Activated naive CD4-positive, alpha-beta T cell treated with anti-CD3 and anti-CD28 coated beads, Interleukin-2, amount 10 ng/mL, durations not matched to agents 7 days and 5 days (primary cell): ENCODE results near the gene CAGE1.

Experiments used
- CTCF ChIA-PET: fragments of 350-600 bp; sonication (Branson Sonifier 250); formaldehyde crosslinking; loops from one replicate; lab custom pipeline; 2021; ENCODE audit warnings: antibody characterized with exemption; lab: Charles Lee
- DNase-seq: peaks from one replicate; pipeline ENCODE4 v3.0.0-alpha.2; 2020
- H3K27ac Mint-ChIP-seq: one replicate; pipeline ENCODE4 v1.8.0; 2021; ENCODE audit warnings: mild to moderate bottlenecking, moderate library complexity, mixed read lengths
- H3K27me3 Mint-ChIP-seq: one replicate; pipeline ENCODE4 v1.8.0; 2021; ENCODE audit warnings: mild to moderate bottlenecking, mixed read lengths
- H3K36me3 Mint-ChIP-seq: one replicate; pipeline ENCODE4 v1.8.0; 2021; ENCODE audit warnings: mixed read lengths
- H3K4me1 Mint-ChIP-seq: one replicate; pipeline ENCODE4 v1.8.0; 2021; ENCODE audit warnings: mixed read lengths
- H3K4me3 Mint-ChIP-seq: one replicate; pipeline ENCODE4 v1.8.0; 2021; ENCODE audit warnings: mild to moderate bottlenecking, moderate library complexity, mixed read lengths
- H3K9me3 Mint-ChIP-seq: one replicate; pipeline ENCODE4 v1.8.0; 2021; ENCODE audit warnings: mixed read lengths

The CAGE1 gene

DNA sequence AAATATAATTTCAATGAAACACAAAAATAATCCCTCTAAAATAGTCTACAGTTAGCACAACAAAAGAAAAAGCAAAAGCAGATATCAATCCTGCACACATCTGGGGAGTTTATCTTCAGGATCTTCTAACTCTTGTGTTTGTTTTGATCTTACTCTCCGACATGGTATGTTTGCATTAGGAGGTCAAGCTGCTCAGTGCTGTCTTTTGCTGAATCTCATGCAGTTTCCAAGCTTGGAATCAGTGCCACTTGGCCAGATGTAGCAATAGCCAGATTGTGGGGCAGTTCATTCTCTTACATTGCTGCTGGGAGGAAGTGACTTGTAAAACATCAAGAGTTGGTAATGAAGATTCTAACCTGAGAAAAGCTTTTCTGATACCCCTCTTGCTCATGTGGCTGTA is 29.5 kb upstream of the CAGE1 start:
- DNase-seq, result no peak
- H3K27me3 Mint-ChIP-seq, result no peaks in the 10 kb centered on the region
- H3K27ac Mint-ChIP-seq, result no peak overlapping the region
- CTCF ChIA-PET, result no interaction called here
- H3K9me3 Mint-ChIP-seq, result no peaks in the 10 kb centered on the region
- H3K4me1 Mint-ChIP-seq, result no peaks in the 10 kb centered on the region
- H3K4me3 Mint-ChIP-seq, result no peak overlapping the region
- H3K36me3 Mint-ChIP-seq, result peaks cover 30% of the 10 kb centered on the region

GRCh38 chr6:7418238-7418905 is 28.8 kb upstream of the CAGE1 start:
- DNase-seq, result no peak
- H3K27ac Mint-ChIP-seq, result no peak overlapping the region
- H3K9me3 Mint-ChIP-seq, result no peaks in the 10 kb centered on the region
- CTCF ChIA-PET, result no interaction called here
- H3K27me3 Mint-ChIP-seq, result no peaks in the 10 kb centered on the region
- no peak overlapping the region for H3K4me3 Mint-ChIP-seq
- H3K4me1 Mint-ChIP-seq, result no peaks in the 10 kb centered on the region
- peaks cover 34% of the 10 kb centered on the region for H3K36me3 Mint-ChIP-seq

DNA sequence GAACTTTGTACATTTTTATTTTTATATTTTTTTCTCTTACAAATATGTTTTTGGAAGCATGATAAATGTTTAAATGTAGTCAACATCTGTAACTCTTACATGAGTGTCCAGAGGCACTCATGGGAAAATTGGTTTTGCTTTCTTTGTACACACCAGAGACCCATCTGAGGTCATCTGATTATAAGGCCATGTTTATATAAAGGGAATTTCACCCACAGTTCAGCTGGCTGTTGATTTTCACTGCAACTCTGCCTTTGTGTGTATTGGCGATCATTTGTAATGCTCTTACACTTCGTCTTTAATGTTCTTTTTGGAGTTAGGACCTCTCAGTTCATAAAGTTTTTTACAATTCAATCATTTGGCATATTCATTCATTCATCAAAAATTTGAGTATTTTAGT is 28.1 kb upstream of the CAGE1 start:
- CTCF ChIA-PET, result no interaction called here
- Mint-ChIP-seq H3K4me3 (no peak overlapping the region), H3K27ac (no peak overlapping the region), H3K9me3 (no peaks in the 10 kb centered on the region), H3K36me3 (peaks cover 39% of the 10 kb centered on the region), H3K27me3 (no peaks in the 10 kb centered on the region), H3K4me1 (no peaks in the 10 kb centered on the region)
- no peak for DNase-seq

GRCh38 chr6:7414811-7415210 is 25.3 kb upstream of the CAGE1 start:
- H3K9me3 Mint-ChIP-seq, result no peaks in the 10 kb centered on the region
- no peak overlapping the region for H3K27ac Mint-ChIP-seq
- no peak overlapping the region for H3K4me3 Mint-ChIP-seq
- H3K36me3 Mint-ChIP-seq, result peaks cover 56% of the 10 kb centered on the region
- no peaks in the 10 kb centered on the region for H3K27me3 Mint-ChIP-seq
- H3K4me1 Mint-ChIP-seq, result no peaks in the 10 kb centered on the region
- DNase-seq, result no peak
- CTCF ChIA-PET, result no interaction called here

GRCh38 chr6:7413151-7413823 is 23.7 kb upstream of the CAGE1 start:
- no peak overlapping the region for H3K27ac Mint-ChIP-seq
- H3K36me3 Mint-ChIP-seq, result peaks cover 56% of the 10 kb centered on the region
- CTCF ChIA-PET, result no interaction called here

GRCh38 chr6:7411328-7411727 is 21.8 kb upstream of the CAGE1 start:
- H3K27me3 Mint-ChIP-seq, result no peaks in the 10 kb centered on the region
- DNase-seq, result no peak
- CTCF ChIA-PET, result interaction anchor here (0.6 kb wide), 1 partner anchor 747 kb away, joined by 3 read pairs; no protein-coding TSS in a partner anchor
- H3K4me3 Mint-ChIP-seq, result no peak overlapping the region
- no peaks in the 10 kb centered on the region for H3K9me3 Mint-ChIP-seq
- no peaks in the 10 kb centered on the region for H3K4me1 Mint-ChIP-seq
- peaks cover 57% of the 10 kb centered on the region for H3K36me3 Mint-ChIP-seq
- H3K27ac Mint-ChIP-seq, result no peak overlapping the region

More at GRCh38 chr6:7413151-7413823, 23.7 kb upstream of the CAGE1 start:
- no peaks in the 10 kb centered on the region for H3K4me1 Mint-ChIP-seq
- no peaks in the 10 kb centered on the region for H3K9me3 Mint-ChIP-seq
- H3K27me3 Mint-ChIP-seq, result no peaks in the 10 kb centered on the region
- no peak overlapping the region for H3K4me3 Mint-ChIP-seq
- no peak for DNase-seq

GRCh38 chr6:7410851-7411250 is 21.3 kb upstream of the CAGE1 start:
- H3K4me3 Mint-ChIP-seq, result no peak overlapping the region
- no peaks in the 10 kb centered on the region for H3K27me3 Mint-ChIP-seq
- H3K27ac Mint-ChIP-seq, result no peak overlapping the region
- H3K36me3 Mint-ChIP-seq, result peaks cover 57% of the 10 kb centered on the region
- no peaks in the 10 kb centered on the region for H3K9me3 Mint-ChIP-seq
- no peak for DNase-seq
- CTCF ChIA-PET, result interaction anchor here (0.6 kb wide), 1 partner anchor 747 kb away, joined by 3 read pairs; no protein-coding TSS in a partner anchor
- H3K4me1 Mint-ChIP-seq, result no peaks in the 10 kb centered on the region

DNA sequence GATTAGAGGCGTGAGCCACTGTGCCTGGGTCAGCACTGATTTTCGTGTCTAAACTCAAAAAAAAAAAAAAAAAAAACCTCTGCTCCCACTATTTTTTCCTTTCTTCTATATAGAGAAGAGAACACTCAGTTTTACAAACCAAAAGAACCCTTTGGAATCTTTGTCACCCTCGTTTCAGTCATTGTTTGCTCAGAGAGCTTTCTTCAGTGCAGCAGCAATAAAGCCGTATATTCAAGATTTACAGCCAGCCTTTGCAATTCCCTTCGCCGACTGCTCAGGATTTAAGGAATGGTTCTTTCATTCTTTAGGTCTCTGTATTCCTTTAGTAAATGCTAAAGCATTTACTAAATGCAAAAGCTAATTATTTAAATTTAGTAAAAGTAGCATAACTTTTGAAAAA is 20.2 kb upstream of the CAGE1 start:
- peaks cover 59% of the 10 kb centered on the region for H3K36me3 Mint-ChIP-seq
- no peaks in the 10 kb centered on the region for H3K4me1 Mint-ChIP-seq
- H3K4me3 Mint-ChIP-seq, result no peak overlapping the region
- H3K27ac Mint-ChIP-seq, result no peak overlapping the region
- DNase-seq, result no peak
- no peaks in the 10 kb centered on the region for H3K9me3 Mint-ChIP-seq
- H3K27me3 Mint-ChIP-seq, result no peaks in the 10 kb centered on the region
- CTCF ChIA-PET, result no interaction called here

GRCh38 chr6:7406743-7407142 is 17.2 kb upstream of the CAGE1 start:
- no peaks in the 10 kb centered on the region for H3K4me1 Mint-ChIP-seq
- no peak overlapping the region for H3K27ac Mint-ChIP-seq
- no peaks in the 10 kb centered on the region for H3K27me3 Mint-ChIP-seq
- H3K4me3 Mint-ChIP-seq, result no peak overlapping the region
- no peak for DNase-seq
- CTCF ChIA-PET, result no interaction called here
- peaks cover 60% of the 10 kb centered on the region for H3K36me3 Mint-ChIP-seq
- no peaks in the 10 kb centered on the region for H3K9me3 Mint-ChIP-seq

DNA sequence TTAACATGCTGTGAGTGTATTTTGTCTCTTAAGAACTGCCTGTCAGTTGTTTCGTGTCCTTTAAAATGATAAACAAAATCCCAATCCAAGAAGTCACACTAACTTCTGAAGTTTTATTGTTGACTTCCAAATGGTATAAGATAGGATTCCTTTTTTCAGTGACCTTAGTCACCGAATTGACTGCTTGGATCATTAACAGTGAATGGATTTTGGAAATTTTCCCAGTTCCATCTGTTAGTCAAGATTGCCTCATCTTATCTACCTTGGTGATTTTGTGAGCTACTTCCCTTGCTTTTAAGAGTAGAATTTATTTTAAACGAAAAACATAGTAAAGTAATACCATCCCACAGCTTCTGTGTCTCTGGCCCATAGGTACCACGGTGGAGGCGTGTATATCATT is 15.0 kb upstream of the CAGE1 start:
- CTCF ChIA-PET, result no interaction called here
- Mint-ChIP-seq H3K27ac (no peak overlapping the region), H3K4me1 (no peaks in the 10 kb centered on the region), H3K27me3 (no peaks in the 10 kb centered on the region), H3K9me3 (no peaks in the 10 kb centered on the region), H3K36me3 (peaks cover 61% of the 10 kb centered on the region), H3K4me3 (no peak overlapping the region)
- no peak for DNase-seq

GRCh38 chr6:7402716-7403115 is 13.2 kb upstream of the CAGE1 start:
- no peak for DNase-seq
- H3K27ac Mint-ChIP-seq, result no peak overlapping the region
- no peaks in the 10 kb centered on the region for H3K27me3 Mint-ChIP-seq
- H3K36me3 Mint-ChIP-seq, result peaks cover 65% of the 10 kb centered on the region
- no peaks in the 10 kb centered on the region for H3K4me1 Mint-ChIP-seq
- H3K4me3 Mint-ChIP-seq, result no peak overlapping the region
- CTCF ChIA-PET, result no interaction called here
- no peaks in the 10 kb centered on the region for H3K9me3 Mint-ChIP-seq

- no peak overlapping the region for H3K27ac Mint-ChIP-seq
- CTCF ChIA-PET, result interaction anchor here (1.4 kb wide), 1 partner anchor 126 kb away, joined by 3 read pairs; no protein-coding TSS in a partner anchor
- no peak for DNase-seq
- no peaks in the 10 kb centered on the region for H3K4me1 Mint-ChIP-seq
- H3K27me3 Mint-ChIP-seq, result no peaks in the 10 kb centered on the region
- peaks cover 58% of the 10 kb centered on the region for H3K36me3 Mint-ChIP-seq
- H3K4me3 Mint-ChIP-seq, result no peak overlapping the region
- H3K9me3 Mint-ChIP-seq, result no peaks in the 10 kb centered on the region
These were observed 11.5 kb upstream of the CAGE1 start for GRCh38 chr6:7401075-7401474.

- H3K27ac Mint-ChIP-seq, result no peak overlapping the region
- CTCF ChIA-PET, result interaction anchor here (1.1 kb wide), 1 partner anchor 116 kb away, joined by 3 read pairs; no protein-coding TSS in a partner anchor
These were observed 2.9 kb upstream of the CAGE1 start for GRCh38 chr6:7392402-7392801.

GRCh38 chr6:7391151-7391550 is 1.6 kb upstream of the CAGE1 start:
- peak overlapping the region; percentile 81 for H3K4me3 Mint-ChIP-seq
- H3K36me3 Mint-ChIP-seq, result peaks cover 29% of the 10 kb centered on the region
- CTCF ChIA-PET, result no interaction called here
- H3K4me1 Mint-ChIP-seq, result peaks cover 49% of the 10 kb centered on the region
- no peaks in the 10 kb centered on the region for H3K9me3 Mint-ChIP-seq
- H3K27me3 Mint-ChIP-seq, result peaks cover 3% of the 10 kb centered on the region
- no peak for DNase-seq
- H3K27ac Mint-ChIP-seq, result no peak overlapping the region

More at GRCh38 chr6:7392402-7392801, 2.9 kb upstream of the CAGE1 start:
- H3K4me1 Mint-ChIP-seq, result peaks cover 49% of the 10 kb centered on the region
- no peaks in the 10 kb centered on the region for H3K27me3 Mint-ChIP-seq
- peak overlapping the region; percentile 28 for H3K4me3 Mint-ChIP-seq
- H3K9me3 Mint-ChIP-seq, result no peaks in the 10 kb centered on the region
- no peak for DNase-seq
- H3K36me3 Mint-ChIP-seq, result peaks cover 29% of the 10 kb centered on the region
